GM11168 (cell line): ENCODE measurements around the gene TUFT1.

Experiments
- in situ Hi-C: fragments of 300-500 bp; cut with MboI; formaldehyde crosslinking; loops from one replicate; pipeline ENCODE4 v1.12.0; 2022; ENCODE audit warnings: low sequenced_read_pairs; ENCODE audit not compliant: unreplicated experiment

The TUFT1 gene, protein sequence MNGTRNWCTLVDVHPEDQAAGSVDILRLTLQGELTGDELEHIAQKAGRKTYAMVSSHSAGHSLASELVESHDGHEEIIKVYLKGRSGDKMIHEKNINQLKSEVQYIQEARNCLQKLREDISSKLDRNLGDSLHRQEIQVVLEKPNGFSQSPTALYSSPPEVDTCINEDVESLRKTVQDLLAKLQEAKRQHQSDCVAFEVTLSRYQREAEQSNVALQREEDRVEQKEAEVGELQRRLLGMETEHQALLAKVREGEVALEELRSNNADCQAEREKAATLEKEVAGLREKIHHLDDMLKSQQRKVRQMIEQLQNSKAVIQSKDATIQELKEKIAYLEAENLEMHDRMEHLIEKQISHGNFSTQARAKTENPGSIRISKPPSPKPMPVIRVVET

DNA sequence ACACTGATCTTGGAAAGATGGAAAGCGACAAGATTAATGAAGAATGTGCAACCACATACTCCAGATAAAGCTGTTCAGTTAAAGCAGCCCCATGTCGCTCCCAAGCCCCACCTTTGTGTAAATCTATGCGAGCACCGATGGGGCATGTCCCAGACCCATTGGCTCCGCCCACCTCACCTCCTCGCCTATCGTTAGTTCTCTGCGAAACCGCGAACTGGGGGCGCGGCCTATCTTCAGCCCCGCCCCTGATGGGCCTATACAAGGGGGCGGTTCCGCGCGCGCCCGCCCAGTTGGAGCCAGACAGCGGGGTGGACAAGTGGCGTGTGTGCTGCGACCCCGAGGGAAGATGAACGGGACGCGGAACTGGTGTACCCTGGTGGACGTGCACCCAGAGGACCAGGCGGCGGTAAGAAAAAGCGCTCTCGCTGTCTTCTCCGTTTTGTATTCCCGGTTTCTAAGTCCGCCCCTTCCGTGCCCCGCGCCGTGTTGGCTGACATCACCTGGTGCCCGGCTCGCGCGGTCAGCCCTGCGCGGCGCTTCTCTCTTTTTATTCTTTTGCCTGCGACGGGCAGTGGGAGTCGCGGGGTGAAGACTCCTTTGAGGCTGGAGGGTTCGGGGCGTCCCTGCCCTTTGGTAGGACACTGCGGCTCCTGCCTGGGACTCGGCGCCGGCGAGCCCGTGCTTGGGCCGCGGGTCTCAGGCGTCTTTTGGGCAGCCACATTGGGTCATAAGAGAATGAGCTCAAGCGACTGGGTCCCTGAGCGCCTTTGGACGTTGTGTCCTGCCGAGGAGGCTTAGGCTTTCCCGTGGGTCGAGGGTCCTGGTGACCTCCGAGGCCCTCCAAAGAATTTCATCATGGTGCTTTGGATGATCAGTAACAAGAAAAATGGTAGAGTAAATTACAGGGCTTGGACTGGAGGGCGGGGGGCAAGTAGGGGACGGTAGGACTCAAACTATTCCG lies at the start of gene TUFT1:
TSS of gene TUFT1 (plus strand) at position 289 of the 961 bp plus-strand sequence. CDS start at position 347, 58 bp downstream.
- in situ Hi-C loops, result no loop called here

DNA sequence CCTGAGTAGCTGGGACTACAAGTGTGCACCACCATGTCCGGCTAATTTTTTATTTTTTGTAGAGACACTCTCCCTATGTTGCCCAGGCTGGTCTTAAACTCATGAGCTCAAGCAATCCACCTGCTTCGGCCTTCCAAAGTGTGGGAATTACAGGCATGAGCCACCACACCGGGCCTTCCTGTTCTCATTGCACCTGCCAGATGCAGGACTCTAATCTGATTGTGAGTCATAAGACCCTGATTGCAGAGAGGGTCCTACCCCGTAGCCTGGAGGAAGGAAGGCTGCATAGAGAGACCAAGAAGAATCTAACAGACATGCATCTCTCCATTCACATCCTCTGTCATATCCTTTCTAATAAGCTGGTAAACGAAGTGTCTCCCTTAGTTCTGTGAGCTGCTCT lies 48.5 kb upstream of the TUFT1 start:
- in situ Hi-C loops, result no loop called here

DNA sequence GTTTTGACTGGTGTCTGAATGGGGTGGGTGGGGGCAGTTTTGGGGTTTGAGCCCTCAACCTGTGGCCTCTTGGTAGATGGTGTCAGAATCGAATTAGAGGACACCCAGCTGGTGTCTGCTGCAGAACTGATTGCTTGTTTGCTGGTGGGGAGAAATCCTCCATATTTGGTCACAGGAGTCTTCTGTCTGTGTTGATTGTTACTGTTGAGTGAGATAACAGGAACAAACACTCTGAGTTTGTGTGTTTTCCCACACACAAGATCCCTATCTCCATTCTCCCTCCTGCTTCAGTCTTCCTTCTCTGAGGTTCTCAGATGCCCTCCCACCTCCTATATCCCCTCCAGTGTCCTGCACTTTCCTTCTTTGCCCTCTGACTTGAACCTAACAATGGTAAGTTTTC lies 48.0 kb upstream of the TUFT1 start:
- in situ Hi-C loops, result no loop called here

DNA sequence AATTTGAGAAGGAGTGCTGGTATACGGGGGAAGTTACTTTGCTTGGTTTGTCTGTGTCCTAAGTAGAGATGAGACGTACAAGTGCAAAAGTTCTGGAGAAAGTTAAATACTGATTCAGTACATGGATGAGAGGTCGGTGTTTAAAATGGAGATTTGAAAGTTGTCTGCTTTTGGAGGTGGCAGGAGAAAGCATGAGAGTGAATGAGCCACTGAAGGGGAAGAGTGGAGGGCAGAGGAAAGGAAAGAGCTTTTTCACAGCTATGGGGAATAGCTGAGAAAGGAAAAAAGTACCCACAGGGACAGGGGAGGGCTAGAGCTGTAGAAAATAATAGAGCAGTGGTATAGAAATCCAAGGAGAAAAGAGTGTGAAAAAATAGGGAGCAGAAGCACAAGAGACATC lies 47.1 kb upstream of the TUFT1 start:
- in situ Hi-C loops, result no loop called here

DNA sequence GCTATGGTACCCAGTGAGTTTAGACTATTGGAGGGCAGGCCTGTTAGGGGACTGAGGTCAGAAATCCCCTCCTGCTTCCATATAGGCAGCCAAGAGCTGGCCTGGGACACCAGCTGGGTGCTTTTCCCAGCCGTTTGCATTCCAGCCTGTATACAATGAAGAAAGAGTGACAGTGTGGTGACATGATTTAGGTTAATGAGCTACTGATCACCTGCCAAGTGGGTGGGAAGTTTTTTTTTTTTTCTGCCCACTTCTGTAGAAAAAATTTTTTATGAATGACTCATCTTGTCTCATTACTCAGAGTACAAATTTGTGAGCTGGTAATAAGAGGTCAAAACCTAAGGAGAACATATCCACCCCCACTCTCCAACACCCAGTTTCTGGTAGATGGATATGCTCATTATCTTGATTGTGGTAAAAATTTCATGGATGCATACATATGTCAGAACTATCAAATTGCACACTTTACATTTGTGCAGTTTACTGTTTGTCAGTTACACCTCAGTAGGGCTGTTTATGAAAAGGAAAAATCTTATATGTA lies 45.3 kb upstream of the TUFT1 start:
- in situ Hi-C loops, result no loop called here

DNA sequence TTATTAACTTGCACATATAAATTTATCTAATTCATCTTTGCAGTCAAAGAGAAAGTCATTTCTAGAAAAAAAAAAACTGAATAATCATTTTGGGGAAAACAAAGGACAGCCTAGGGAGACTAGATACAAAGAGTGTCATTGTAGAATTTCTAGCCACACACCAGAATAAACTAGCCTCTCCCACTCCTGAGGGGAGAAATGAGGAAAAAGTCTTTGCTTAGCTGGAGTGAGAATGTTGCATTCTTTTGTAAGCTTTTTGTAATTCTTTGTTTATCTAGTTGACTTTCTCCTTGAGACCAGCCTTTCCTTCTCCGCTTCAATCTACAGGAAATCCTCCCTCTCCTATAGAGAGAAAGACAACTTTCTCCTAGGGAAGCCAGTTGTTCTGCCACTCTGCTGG lies 44.8 kb upstream of the TUFT1 start:
- in situ Hi-C loops, result no loop called here

DNA sequence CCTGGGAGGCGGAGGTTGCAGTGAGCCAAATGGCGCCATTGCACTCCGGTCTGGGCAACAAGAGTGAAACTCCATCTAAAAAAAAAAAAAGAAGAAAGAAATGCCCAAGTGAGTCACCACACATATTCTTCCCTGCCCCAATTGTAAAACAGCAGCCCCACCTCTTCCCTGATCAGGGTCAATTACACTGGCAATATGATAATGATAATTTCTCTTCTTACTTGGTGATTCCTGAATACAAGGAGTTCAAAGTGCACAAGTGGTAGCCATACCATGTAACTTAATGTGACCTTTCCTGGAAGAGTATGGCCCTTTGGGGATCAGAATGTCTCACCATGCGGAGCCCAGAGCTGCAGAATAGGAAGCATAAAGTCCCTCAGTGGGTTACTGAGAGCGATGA lies 40.7 kb upstream of the TUFT1 start:
- in situ Hi-C loops, result no loop called here

DNA sequence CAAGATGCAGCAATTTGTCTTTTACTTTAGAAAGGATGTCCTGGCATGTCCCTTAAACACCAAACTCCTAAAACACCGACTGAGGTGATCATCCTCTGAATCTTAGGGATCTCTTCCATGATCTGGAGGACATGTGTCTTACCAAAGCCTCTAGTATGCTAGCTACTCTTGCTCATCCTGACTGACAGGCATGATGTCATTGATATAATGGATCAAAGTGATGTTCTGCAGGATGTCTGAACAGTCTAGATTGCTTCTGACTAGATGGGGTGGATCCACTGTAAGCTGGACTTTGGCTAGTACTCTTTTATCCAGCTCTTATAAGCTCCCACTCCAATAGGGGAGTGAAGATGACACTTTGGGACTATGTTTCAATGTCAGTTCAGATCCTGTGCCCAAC lies 40.2 kb upstream of the TUFT1 start:
- in situ Hi-C loops, result no loop called here

DNA sequence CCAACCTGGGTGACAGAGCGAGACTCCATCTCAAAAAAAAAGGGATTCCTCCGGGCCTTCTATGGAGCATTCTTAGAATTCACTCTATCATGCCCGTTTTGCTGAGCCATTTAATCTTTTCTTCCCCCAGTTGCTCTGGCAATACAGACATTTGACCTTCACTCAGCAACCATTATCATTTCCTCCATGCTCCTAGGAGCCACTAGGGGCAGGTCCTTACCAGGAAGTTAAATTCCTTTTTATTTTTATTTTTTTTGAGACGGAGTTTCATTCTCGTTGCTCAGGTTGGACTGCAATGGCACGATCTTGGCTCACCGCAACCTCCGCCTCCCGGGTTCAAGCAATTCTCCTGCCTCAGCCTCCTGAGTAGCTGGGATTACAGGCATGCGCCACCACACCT lies 38.6 kb upstream of the TUFT1 start:
- in situ Hi-C loops, result no loop called here

DNA sequence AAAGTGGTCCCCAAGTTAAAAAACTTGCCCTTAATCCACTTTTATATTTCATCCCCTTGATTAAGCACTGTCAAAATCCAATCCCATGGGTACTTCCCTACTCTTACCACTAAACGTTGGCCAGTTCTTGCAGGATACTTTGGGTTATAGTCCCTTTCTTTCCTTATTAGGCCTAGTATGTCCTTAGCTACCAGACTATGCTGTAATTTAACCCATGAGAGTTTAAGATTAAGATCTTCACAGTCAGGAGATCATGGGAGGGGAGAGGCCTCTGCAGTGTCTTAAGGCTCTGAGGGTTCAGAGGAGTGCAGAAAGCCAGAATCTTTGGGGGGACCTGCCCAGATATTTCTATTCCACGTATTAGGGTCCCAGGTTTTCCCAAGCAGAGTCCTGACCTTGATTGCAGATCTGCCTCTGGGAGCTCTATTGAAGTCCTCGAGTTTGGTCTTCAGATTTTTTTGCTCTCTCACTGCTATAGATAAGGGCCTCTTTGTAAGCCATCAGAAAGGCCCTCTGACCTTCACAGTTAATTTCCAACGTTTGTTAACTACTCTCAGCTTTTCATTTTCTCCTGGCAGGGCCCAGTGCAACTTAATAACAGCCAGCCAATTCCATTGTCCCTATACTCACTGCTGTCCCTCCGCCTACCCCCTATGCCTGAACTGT lies 37.9 kb upstream of the TUFT1 start:
- in situ Hi-C loops, result no loop called here

DNA sequence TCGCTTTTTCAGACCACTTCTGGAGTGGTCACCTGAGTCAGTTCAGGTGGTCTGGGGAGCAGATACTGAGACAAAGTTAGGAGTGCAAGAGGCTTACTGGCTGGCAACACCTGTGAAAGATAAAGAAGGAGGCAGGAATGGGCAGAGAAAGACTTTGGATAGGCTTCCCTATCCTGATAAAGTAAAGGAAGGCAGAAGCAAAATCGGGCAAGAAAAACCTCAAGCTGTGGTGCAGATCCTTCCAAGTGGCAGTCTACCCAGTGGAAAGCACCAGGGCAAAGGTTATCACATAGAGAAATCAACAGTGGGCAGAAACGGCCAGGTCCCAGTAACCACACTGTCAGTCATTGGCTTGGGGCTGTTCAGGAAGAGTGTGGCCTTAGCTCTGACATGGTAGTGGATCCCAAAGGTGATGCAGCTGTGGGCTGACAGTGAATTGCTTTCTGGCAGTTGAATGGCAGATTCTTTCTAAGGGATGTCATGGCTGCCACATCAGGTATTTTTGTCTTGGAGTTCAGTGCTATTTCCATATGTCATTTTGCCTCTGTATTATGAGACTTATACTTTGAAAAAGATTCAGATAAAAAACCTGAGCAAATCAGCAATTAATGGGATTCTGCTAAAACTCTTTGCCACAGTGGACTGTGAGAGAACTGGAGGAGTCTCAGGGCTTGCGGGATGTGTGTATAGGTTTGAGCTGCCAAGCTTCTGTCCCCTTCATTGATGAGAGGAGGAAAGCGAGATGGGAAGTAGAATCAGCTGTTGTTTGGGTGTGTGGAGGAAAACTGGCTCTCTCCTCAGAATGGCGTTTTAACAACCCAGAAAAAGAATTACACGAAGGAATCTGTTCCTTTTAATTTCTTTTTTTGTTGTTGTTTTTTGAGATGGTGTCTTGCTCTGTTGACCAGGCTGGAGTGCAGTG lies 37.0 kb upstream of the TUFT1 start:
- in situ Hi-C loops, result no loop called here

DNA sequence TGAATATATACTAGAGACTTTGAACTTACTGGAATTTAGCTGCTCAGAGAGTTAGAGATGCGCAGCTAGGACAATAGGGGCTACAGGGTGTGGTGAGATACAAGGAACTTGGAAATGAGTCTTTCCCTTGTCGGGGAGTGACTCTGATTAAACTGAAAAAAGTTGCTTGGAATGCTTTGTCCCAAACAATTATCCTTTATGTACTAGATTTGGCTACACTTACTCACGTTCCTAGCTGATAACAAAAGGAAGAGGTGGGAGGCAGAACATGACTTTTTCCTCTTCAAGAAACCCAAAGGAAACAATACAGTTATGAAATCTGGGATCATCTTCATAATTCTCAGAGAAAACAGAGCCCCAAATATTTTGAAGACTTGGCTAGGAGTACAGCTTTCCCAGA lies 35.9 kb upstream of the TUFT1 start:
- in situ Hi-C loops, result no loop called here

DNA sequence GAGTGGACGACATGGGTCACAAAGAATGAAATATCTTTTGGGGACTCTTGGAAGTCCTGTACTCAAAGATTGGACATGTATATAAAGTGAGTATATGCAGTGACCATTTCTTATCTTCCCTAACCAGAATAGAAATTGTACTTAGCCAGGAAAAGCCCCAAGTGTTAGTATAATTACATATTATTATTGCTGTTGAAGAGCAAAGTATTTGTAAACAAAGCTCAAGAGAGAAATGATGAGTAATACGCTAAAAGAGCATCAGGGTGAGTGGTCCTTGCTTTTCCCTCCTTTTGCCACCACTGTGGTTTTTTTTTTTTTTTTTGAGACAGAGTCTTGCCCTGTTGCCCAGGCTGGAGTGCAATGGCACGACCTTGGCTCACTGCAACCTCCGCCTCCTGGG lies 35.4 kb upstream of the TUFT1 start:
- in situ Hi-C loops, result no loop called here

DNA sequence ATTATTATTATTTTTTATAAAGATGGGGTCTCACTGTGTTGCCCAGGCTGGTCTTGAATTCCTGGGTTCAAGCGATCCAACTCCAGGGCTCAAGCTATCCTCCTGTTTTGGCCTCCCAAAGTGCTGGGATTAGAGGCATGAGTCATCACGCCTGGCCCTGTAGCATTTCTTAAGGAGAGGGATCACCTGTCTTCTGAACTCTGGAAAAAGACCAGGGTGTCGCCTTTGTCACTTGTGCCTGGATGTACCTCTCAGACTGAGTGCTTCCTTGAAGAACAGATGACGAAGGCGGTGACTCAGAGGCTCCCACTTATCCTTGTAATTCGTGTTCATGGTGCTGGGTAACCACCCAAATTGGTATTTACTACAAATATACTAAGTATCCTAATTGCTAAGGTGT lies 31.3 kb upstream of the TUFT1 start:
- in situ Hi-C loops, result no loop called here

DNA sequence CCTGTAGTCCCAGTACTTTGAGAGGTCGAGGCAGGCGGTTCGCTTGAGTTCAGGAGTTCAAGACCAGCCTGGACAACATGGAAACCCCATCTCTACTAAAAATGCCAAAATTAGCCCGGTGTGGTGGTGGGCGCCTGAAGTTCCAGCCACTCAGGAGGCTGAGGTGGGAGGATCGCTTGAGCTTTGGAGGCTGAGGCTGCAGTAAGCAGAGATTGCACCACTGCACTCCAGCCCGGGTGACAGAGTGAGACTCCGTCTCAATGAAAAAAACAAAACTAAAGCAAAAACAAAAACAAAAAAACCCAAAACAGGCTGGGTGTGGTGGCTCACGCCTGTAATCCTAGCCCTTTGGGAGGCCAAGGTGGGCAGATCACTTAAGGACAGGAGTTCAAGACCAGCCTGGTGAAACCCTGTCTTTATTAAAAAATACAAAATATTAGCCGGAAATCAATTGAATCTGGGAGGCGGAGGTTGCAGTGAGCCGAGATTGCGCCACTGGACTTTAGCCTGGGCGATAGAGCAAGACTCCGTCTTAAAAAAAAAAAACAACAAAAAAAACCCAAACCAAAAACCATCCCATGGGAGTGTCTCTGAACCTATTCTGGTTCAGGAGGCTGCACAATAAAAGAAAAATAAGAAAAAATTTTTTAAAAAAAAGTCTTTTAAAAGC lies 30.6 kb upstream of the TUFT1 start:
- in situ Hi-C loops, result no loop called here

DNA sequence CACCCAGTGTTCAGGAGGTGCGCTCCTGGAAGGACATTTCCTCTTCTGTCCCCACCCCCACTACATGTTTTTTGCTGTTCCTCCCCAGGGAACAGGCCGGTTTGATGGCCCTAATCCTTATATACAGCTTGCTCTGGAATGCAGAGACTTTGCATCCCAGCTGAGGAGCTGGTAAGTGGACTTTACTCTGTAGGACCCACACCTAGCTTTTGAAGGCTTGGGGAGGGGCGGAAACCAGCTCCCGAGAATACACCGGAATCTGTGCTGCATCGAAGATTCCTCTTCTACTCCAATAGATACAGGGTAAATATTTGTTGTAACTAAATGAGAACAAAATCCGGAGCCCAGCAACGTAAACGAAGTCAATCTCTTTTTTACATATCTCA lies 30.1 kb upstream of the TUFT1 start:
- in situ Hi-C loops, result no loop called here

DNA sequence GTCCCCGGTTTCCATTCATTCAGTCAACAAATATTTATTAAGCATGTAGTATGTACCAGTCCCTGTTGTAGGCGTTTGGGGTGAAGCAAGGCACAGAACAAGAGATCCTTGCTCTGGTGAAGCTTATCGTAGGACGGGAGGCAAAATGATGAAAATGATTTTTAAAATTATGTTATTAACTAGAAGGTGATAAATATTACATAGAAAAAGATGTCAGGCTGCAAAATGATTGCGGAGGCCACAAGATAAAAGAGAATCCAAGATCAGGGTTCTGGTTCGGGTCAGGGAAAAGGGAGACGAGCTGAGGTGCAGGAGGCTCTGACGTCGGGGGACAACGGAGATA lies 29.5 kb upstream of the TUFT1 start:
- in situ Hi-C loops, result no loop called here

DNA sequence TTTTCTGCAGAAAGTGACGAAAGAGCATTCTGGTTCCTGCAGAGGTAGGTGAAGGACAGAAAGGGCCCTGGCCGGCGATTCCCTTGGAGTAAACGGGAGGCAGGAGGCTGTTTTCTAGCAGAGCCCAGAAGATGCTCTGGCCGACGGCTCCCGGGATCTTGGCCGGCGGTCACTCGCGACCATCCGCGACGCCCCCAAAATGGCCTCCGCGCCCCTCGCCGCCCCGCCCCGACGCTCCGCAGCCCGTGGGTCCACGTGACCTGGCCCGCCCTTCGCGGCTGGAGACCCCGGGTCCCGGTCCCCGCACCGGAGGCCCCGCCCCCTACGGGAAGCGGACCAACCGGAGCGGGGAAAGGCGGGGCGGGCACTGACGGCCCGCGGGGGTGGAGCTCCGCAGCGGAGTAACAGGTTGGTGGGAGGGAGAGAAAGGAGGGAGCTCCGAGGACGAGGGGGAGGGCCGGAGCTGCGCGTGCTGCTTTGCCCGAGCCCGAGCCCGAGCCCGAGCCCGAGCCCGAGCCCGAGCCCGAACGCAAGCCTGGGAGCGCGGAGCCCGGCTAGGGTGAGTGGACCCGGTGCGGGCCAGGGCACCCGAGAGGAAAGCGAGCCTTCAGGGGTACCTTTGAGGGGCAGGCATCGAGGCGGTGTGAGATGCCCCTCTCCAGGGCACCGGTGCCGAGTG lies 29.0 kb upstream of the TUFT1 start, which contains the start of gene CGN:
TSS of gene CGN (plus strand) at position 431 of the 679 bp plus-strand sequence. CDS start 7,133 bp downstream, outside the sequence.
- in situ Hi-C loops, result no loop called here
